ENCODE data around the gene PADI4.

DNA sequence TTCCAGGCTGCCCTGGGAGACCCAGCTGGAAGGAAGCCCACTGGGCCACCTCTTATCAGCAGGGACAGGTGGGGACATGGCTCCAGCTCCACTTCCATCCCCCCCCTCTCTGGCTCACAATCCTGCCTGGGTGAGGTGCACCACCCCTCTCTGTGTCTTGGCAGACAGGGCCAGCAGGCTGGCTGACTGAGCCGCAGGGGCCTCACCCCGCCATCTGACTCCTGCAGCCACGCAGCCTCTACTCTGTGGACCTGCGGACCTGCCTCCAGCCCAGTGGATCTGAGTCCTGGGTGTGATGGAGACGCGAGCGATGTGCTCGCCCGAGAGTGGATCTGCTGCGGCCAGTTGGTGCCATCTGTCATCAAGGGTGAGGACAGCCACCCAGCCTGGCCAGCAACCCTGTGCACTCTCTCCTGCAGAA, 101.4 kb downstream of the PADI4 start:
- no peak for TF ChIP-seq EZH2 (IDR thresholded peaks at IDR 0.05; ENCODE audit: low read length, missing control alignments)
- TF ChIP-seq, protein P1, sequence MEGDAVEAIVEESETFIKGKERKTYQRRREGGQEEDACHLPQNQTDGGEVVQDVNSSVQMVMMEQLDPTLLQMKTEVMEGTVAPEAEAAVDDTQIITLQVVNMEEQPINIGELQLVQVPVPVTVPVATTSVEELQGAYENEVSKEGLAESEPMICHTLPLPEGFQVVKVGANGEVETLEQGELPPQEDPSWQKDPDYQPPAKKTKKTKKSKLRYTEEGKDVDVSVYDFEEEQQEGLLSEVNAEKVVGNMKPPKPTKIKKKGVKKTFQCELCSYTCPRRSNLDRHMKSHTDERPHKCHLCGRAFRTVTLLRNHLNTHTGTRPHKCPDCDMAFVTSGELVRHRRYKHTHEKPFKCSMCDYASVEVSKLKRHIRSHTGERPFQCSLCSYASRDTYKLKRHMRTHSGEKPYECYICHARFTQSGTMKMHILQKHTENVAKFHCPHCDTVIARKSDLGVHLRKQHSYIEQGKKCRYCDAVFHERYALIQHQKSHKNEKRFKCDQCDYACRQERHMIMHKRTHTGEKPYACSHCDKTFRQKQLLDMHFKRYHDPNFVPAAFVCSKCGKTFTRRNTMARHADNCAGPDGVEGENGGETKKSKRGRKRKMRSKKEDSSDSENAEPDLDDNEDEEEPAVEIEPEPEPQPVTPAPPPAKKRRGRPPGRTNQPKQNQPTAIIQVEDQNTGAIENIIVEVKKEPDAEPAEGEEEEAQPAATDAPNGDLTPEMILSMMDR (conservative IDR thresholded peaks at IDR 0.05 in 1 of 2, IDR thresholded peaks at IDR 0.05 in 1 of 2; ENCODE audit: low read depth in 1 of 2, low read length in 2 of 2) = no peak

Data from fibroblast of lung (primary cell).